Hepatocyte (in vitro differentiated cells): ENCODE results near the gene LUC7L.

Source experiments
- CTCF ChIP-seq: fragments of 200-600 bp; sonication (generic); IDR thresholded peaks from 2 replicates; pipeline ENCODE4 v1.5.1; 2016; ENCODE audit warnings: antibody characterized with exemption, mild to moderate bottlenecking; ENCODE audit not compliant: poor library complexity
- EZH2 ChIP-seq: fragments of 200-600 bp; sonication (generic); IDR thresholded peaks from 2 replicates; pipeline ENCODE4 v1.6.1; 2016; ENCODE audit warnings: antibody characterized with exemption, mild to moderate bottlenecking, borderline replicate concordance

DNA sequence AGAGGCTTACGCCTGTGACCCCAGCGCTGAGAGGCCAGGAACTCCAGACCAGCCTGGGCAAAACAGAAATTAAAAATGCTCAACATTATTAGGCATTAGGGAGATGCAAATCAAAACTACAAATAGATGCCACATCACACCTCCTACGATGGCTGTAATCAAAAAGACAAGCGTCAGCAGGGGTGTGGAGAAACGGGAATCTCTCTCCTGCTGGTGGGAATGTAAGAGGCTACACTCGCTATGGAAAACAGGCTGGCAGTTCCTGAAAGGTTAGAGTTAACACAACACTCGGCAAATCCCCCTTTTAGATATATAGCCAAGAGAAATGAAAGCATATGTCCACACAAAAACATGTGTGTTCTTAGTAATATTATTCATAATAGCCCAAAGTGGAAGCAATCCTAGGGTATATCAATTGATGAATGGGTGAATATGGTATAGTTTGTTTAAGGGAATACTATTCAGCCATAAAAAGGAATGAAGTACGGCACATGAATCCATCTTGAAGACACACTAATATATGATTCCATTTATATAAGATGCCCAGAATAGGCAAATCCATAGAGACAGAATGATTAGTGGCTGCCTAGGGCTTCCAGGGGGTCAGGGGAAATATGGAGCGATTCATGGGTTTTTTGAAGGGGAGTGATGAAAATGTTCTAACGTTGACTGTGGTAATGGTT is 88.9 kb downstream of the LUC7L start:
- TF ChIP-seq EZH2 (no peak), CTCF (no peak)
